Jurkat, Clone E6-1 (cell line): ENCODE measurements around the gene TMEM120A. TPM values are rescaled to one million over a fixed set of nuclear protein-coding genes. Genes with fewer than 3 reads are reported as not detected.
"Not testable (repeated sequence)": the region's sequence is repeated elsewhere in the genome, so short reads cannot be mapped to it uniquely, and the experiment has no call there.

Source experiments
- DNase-seq: peaks from one replicate; pipeline ENCODE4 v3.0.0-alpha.2; 2011; ENCODE audit warnings: low read depth, low spot score
- H3K4me3 ChIP-seq: 2 replicates; pipeline ENCODE4 v1.5.1; 2011; ENCODE audit warnings: mild to moderate bottlenecking, low read length, control low read depth, moderate library complexity
- polyA plus RNA-seq: library from polyadenylated mRNA; unstranded; fragments of >200 nt; gene quantifications from one replicate; pipeline ENCODE4 v1.2.1, GENCODE V29; 2012; ENCODE audit warnings: missing spikeins; ENCODE audit not compliant: insufficient read length, insufficient read depth

The TMEM120A gene
- polyA plus RNA-seq, result 53.7 TPM

GRCh38 chr7:75994388-75995051 is at the start of gene TMEM120A:
TMEM120A (minus strand) TSS chr7:75994595; CDS start chr7:75994570, 25 bp downstream.
- H3K4me3 ChIP-seq, result peak within 1 kb of the TSS; percentile 70
- DNase-seq, result peak; percentile 67

- no peak for DNase-seq
- no peak overlapping the region for H3K4me3 ChIP-seq
These were observed 45.7 kb upstream of the TMEM120A start for GRCh38 chr7:76040126-76040525.

GRCh38 chr7:76037310-76037709 is 42.9 kb upstream of the TMEM120A start:
- no peak for DNase-seq
- no peak overlapping the region for H3K4me3 ChIP-seq

GRCh38 chr7:76031964-76032363 is 37.6 kb upstream of the TMEM120A start:
- H3K4me3 ChIP-seq, result no peak overlapping the region
- no peak for DNase-seq

- not testable (repeated sequence) for H3K4me3 ChIP-seq, DNase-seq
These were observed 35.3 kb upstream of the TMEM120A start for GRCh38 chr7:76029682-76030081.

- DNase-seq, result no peak
These were observed 28.6 kb upstream of the TMEM120A start for GRCh38 chr7:76023002-76023401.

GRCh38 chr7:76022026-76022780 is 27.8 kb upstream of the TMEM120A start:
- H3K4me3 ChIP-seq, result no peak overlapping the region
- no peak for DNase-seq

More at GRCh38 chr7:76023002-76023401, 28.6 kb upstream of the TMEM120A start:
- H3K4me3 ChIP-seq, result no peak overlapping the region

- H3K4me3 ChIP-seq, result no peak overlapping the region
- peak; percentile 47 for DNase-seq
These were observed 25.8 kb upstream of the TMEM120A start for GRCh38 chr7:76020031-76020714.

- not testable (repeated sequence) for H3K4me3 ChIP-seq, DNase-seq
These were observed 24.1 kb upstream of the TMEM120A start for GRCh38 chr7:76018520-76018919.

GRCh38 chr7:76016191-76016947 is 22.0 kb upstream of the TMEM120A start:
- no peak for DNase-seq
- no peak overlapping the region for H3K4me3 ChIP-seq

GRCh38 chr7:76011442-76011861 is 17.1 kb upstream of the TMEM120A start:
- no peak overlapping the region for H3K4me3 ChIP-seq
- DNase-seq, result no peak

- DNase-seq, result no peak
- H3K4me3 ChIP-seq, result no peak overlapping the region
These were observed 15.5 kb upstream of the TMEM120A start for GRCh38 chr7:76009672-76010600.

GRCh38 chr7:76008156-76008687 is 13.8 kb upstream of the TMEM120A start:
- no peak for DNase-seq
- no peak overlapping the region for H3K4me3 ChIP-seq

- not testable (repeated sequence) for H3K4me3 ChIP-seq, DNase-seq
These were observed 10.6 kb upstream of the TMEM120A start for GRCh38 chr7:76005004-76005403.

GRCh38 chr7:76003351-76003750 is 9.0 kb upstream of the TMEM120A start:
- DNase-seq, result no peak
- H3K4me3 ChIP-seq, result no peak overlapping the region

GRCh38 chr7:76002822-76003221 is 8.4 kb upstream of the TMEM120A start:
- no peak overlapping the region for H3K4me3 ChIP-seq
- no peak for DNase-seq

- no peak overlapping the region for H3K4me3 ChIP-seq
- no peak for DNase-seq
These were observed 7.7 kb upstream of the TMEM120A start for GRCh38 chr7:76002139-76002538.

GRCh38 chr7:76000566-76000965 is 6.2 kb upstream of the TMEM120A start:
- no peak overlapping the region for H3K4me3 ChIP-seq
- DNase-seq, result no peak
